Osteoblast (primary cell): ENCODE results near the gene TUBA3E. TPM values are rescaled to one million over a fixed set of nuclear protein-coding genes. Genes with fewer than 3 reads are reported as not detected.
"Not testable (repeated sequence)": the region's sequence is repeated elsewhere in the genome, so short reads cannot be mapped to it uniquely, and the experiment has no call there.

ENCODE experiments used
- DNase-seq: peaks from one replicate; pipeline ENCODE4 v3.0.0; 2011; ENCODE audit warnings: low spot score, mixed read lengths; ENCODE audit not compliant: insufficient read length; ENCODE audit errors: missing footprints
- H2AFZ ChIP-seq: 2 replicates; pipeline ENCODE4 v1.6.0; 2011; ENCODE audit warnings: mild to moderate bottlenecking, low read length
- H3K27ac ChIP-seq: 2 replicates; pipeline ENCODE4 v1.5.1; 2011; ENCODE audit warnings: mild to moderate bottlenecking, low read depth, low read length, moderate library complexity
- H3K27me3 ChIP-seq: 2 replicates; pipeline ENCODE4 v1.6.0; 2012; ENCODE audit warnings: mild to moderate bottlenecking, control low read depth, inconsistent platforms, low read length, moderate library complexity; ENCODE audit not compliant: insufficient read depth
- H3K36me3 ChIP-seq: 2 replicates; pipeline ENCODE4 v1.5.1; 2011; ENCODE audit warnings: mild to moderate bottlenecking, low read length, control low read depth, moderate library complexity; ENCODE audit not compliant: insufficient read depth
- H3K4me1 ChIP-seq: 2 replicates; pipeline ENCODE4 v1.5.1; 2011; ENCODE audit warnings: mild to moderate bottlenecking, low read length, control low read depth, moderate library complexity; ENCODE audit not compliant: insufficient read depth
- H3K4me2 ChIP-seq: 2 replicates; pipeline ENCODE4 v1.6.0; 2011; ENCODE audit warnings: mild to moderate bottlenecking, low read length; ENCODE audit not compliant: insufficient read depth
- H3K4me3 ChIP-seq: fragments of 200-600 bp; sonication (generic); 3 replicates; pipeline ENCODE4 v1.5.1; 2012; ENCODE audit warnings: mild to moderate bottlenecking, low read length, inconsistent platforms; ENCODE audit not compliant: insufficient read depth
- H3K79me2 ChIP-seq: 2 replicates; pipeline ENCODE4 v1.6.0; 2012; ENCODE audit warnings: mild to moderate bottlenecking, low read length, control low read depth, inconsistent platforms; ENCODE audit not compliant: insufficient read depth
- H3K9me3 ChIP-seq: 2 replicates; pipeline ENCODE4 v1.5.1; 2011; ENCODE audit warnings: low read depth, low read length, control low read depth
- H4K20me1 ChIP-seq: 2 replicates; pipeline ENCODE4 v1.6.0; 2012; ENCODE audit warnings: mild to moderate bottlenecking, low read length, control low read depth; ENCODE audit not compliant: insufficient read depth
- CTCF ChIP-seq: IDR thresholded peaks from 2 replicates; pipeline ENCODE4 v1.5.1; 2011; ENCODE audit warnings: mild to moderate bottlenecking, low read depth, low read length, moderate library complexity; ENCODE audit errors: extremely low read depth
- total RNA-seq: library from RNA; depleted of rRNA; stranded (reverse); fragments of >200 nt; gene quantifications from 2 replicates; pipeline ENCODE4 v1.2.3, GENCODE V29; 2012

TUBA3E gene
- total RNA-seq, 1 donor = not detected

- DNase-seq = peak; percentile 58
- H3K4me1 ChIP-seq, H3K27ac ChIP-seq, H2AFZ ChIP-seq, H3K4me2 ChIP-seq, H3K79me2 ChIP-seq, H3K36me3 ChIP-seq, H3K27me3 ChIP-seq, H4K20me1 ChIP-seq, H3K4me3 ChIP-seq, H3K9me3 ChIP-seq: not testable (repeated sequence)
These were observed 3.1 kb downstream of the TUBA3E start for GRCh38 chr2:130195089-130195635.

GRCh38 chr2:130193824-130194223, 4.4 kb downstream of the TUBA3E start:
- H2AFZ ChIP-seq, H3K4me2 ChIP-seq, H3K27me3 ChIP-seq, DNase-seq, H3K79me2 ChIP-seq, H3K4me1 ChIP-seq, H3K4me3 ChIP-seq, H4K20me1 ChIP-seq, H3K27ac ChIP-seq, H3K9me3 ChIP-seq, H3K36me3 ChIP-seq: not testable (repeated sequence)

- not testable (repeated sequence) for H3K4me3 ChIP-seq, H3K4me2 ChIP-seq, H3K27ac ChIP-seq, H3K4me1 ChIP-seq, H3K36me3 ChIP-seq, H4K20me1 ChIP-seq, H3K79me2 ChIP-seq, H3K27me3 ChIP-seq, H2AFZ ChIP-seq, H3K9me3 ChIP-seq, DNase-seq
These were observed 5.8 kb downstream of the TUBA3E start for GRCh38 chr2:130192451-130192850.

DNA sequence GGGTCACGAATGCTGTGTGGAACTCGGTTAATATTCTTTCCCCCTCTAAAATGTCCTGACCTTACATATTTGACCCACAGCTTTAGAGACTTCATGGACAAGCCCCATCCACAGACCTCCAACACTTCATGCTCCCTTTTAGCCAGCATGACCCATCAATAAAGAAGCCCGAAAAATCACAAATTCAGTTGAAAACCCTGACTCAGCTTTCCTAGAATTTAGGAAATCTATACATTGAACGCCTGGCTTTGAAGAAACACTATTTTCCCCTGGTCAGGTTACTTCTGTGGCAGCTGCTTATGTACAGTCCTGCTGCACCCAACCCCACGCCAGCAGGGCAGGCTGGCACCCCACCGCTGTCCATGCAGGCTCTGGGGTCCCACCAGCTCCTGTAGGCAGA, 6.9 kb downstream of the TUBA3E start:
- not testable (repeated sequence) for H3K4me2 ChIP-seq, H3K4me1 ChIP-seq, H3K4me3 ChIP-seq, H4K20me1 ChIP-seq, H3K36me3 ChIP-seq, DNase-seq, H3K27ac ChIP-seq, H3K79me2 ChIP-seq, H3K27me3 ChIP-seq, H3K9me3 ChIP-seq, H2AFZ ChIP-seq

- no peaks in the 10 kb centered on the region for H4K20me1 ChIP-seq
- H3K36me3 ChIP-seq = no peaks in the 10 kb centered on the region
- no peak overlapping the region for H3K4me2 ChIP-seq
- no peak overlapping the region for H3K27ac ChIP-seq
- H3K27me3 ChIP-seq = no peaks in the 10 kb centered on the region
- no peak overlapping the region for H2AFZ ChIP-seq
- no peak overlapping the region for H3K4me3 ChIP-seq
- no peaks in the 10 kb centered on the region for H3K4me1 ChIP-seq
- H3K9me3 ChIP-seq = no peaks in the 10 kb centered on the region
- H3K79me2 ChIP-seq = peaks cover 9% of the 10 kb centered on the region
- TF ChIP-seq CTCF = no peak
- DNase-seq = no peak
These were observed 8.0 kb downstream of the TUBA3E start for GRCh38 chr2:130190237-130190636.

DNA sequence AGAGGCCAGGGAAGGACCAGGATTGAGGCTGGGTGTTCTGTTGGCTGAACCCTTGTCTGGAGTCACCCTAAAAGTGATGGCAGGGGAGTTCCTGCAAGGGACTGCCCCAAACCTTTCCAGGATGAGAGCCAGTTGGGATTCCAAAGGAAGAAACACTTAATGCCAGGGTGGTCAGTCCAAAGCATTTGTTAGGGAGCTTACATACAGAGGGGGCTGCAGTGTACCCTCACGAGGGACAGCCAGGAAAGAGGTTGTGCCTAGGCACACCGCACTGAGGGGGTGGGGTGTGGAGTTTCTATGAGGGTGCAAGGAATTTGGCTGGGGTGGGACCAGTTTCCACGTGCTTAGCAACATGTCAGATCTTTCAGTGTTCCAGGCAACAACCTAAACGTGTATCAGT, 9.3 kb downstream of the TUBA3E start:
- not testable (repeated sequence) for H3K27ac ChIP-seq, H2AFZ ChIP-seq, H3K4me2 ChIP-seq, H3K27me3 ChIP-seq, H3K4me1 ChIP-seq, H3K9me3 ChIP-seq, DNase-seq, H3K36me3 ChIP-seq, H4K20me1 ChIP-seq, H3K4me3 ChIP-seq
- H3K79me2 ChIP-seq = peaks cover 16% of the 10 kb centered on the region

DNA sequence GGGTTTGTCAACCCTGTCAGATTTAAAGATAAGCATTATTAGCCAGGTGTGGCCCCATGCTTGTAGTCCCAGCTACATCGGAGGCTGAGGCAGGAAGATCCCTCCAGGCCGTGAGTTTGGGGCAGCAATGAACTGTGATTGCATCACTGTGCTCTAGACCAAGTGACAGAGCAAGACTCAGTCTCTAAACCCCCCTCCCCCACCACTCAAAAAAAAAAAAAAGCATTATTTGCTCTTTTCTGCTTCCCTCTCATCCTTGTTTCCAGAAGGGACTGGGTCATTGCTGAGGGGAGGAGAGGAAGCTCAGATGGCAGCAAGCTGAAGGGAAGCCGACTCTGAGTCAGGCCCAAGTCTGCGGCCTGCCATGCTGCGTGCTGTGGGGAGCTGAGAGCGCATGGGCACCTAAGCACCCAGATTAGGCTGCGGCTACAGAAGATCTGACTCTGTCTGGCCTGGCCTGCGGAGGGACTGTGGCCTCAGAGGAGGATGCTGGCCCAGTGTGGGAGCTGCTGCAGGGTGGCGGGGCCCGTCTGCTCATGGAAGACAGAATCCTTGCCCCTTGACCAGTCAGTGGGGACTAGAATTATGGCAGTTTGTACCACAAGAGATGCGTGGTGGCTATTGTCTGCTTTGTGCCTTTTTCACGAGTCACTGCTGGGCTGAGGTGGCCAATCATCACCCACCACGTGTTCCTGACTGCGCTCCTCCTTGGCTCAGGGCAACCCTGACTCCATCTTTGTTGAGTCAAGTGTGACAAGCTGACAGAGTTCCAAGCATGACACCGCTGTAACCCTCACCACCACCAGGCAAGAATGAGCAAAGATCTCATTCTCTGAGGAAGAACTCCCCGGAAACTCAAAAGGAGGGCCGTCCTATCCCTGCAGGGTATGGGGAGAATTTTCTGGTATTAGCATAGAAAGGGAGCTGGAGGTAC, 10.1 kb downstream of the TUBA3E start:
- not testable (repeated sequence) for H3K36me3 ChIP-seq, H3K4me1 ChIP-seq, H3K27me3 ChIP-seq, DNase-seq, H3K27ac ChIP-seq, H3K9me3 ChIP-seq, H3K4me2 ChIP-seq, H2AFZ ChIP-seq, H4K20me1 ChIP-seq, H3K4me3 ChIP-seq
- peaks cover 25% of the 10 kb centered on the region for H3K79me2 ChIP-seq
